ENCODE results near the gene AUH.

Gene AUH

GRCh38 chr9:91220491-91221135 is 141.1 kb downstream of the AUH start:
- TF ChIP-seq CTBP1 (IDR thresholded peaks at IDR 0.05; ENCODE audit: borderline replicate concordance), result no peak
- no peak for TF ChIP-seq TARDBP (IDR thresholded peaks at IDR 0.05)
- TF ChIP-seq SUZ12 (IDR thresholded peaks at IDR 0.05), result no peak
- no peak for TF ChIP-seq FOXM1 (IDR thresholded peaks at IDR 0.05; ENCODE audit: borderline replicate concordance)
- no peak for TF ChIP-seq ARNT (IDR thresholded peaks at IDR 0.05)
- no peak for TF ChIP-seq BHLHE40 (IDR thresholded peaks at IDR 0.05; ENCODE audit: borderline replicate concordance)
- no peak for TF ChIP-seq HDGF (IDR thresholded peaks at IDR 0.05; ENCODE audit: borderline replicate concordance)
- TF ChIP-seq FOXA1 (IDR thresholded peaks at IDR 0.05), result no peak
- no peak for TF ChIP-seq NFRKB (IDR thresholded peaks at IDR 0.05)
- TF ChIP-seq ELF4 (IDR thresholded peaks at IDR 0.05), result no peak
- TF ChIP-seq LEF1 (IDR thresholded peaks at IDR 0.05; ENCODE audit: borderline replicate concordance), result no peak
- no peak for TF ChIP-seq SP1 (IDR thresholded peaks at IDR 0.05)
- TF ChIP-seq L3MBTL2 (conservative IDR thresholded peaks at IDR 0.05), result no peak
- no peak for TF ChIP-seq PKNOX1 (IDR thresholded peaks at IDR 0.05)
- no peak for TF ChIP-seq ZNF384 (IDR thresholded peaks at IDR 0.05)
- TF ChIP-seq FOXK2 (IDR thresholded peaks at IDR 0.05), result no peak
- POLR2A ChIA-PET, result no interaction called here
- no peak for DNase-seq (ENCODE audit: extremely low spot score)
- CTCF ChIA-PET, result no interaction called here

GRCh38 chr9:91220021-91220420 is 141.7 kb downstream of the AUH start:
- DNase-seq (ENCODE audit: extremely low spot score), result no peak
- no peak for TF ChIP-seq HDGF (IDR thresholded peaks at IDR 0.05; ENCODE audit: borderline replicate concordance)
- no peak for TF ChIP-seq FOXA1 (IDR thresholded peaks at IDR 0.05)
- TF ChIP-seq L3MBTL2 (conservative IDR thresholded peaks at IDR 0.05), result no peak
- TF ChIP-seq ARNT (IDR thresholded peaks at IDR 0.05), result no peak
- no peak for TF ChIP-seq FOXK2 (IDR thresholded peaks at IDR 0.05)
- TF ChIP-seq TARDBP (IDR thresholded peaks at IDR 0.05), result no peak
- no peak for TF ChIP-seq BHLHE40 (IDR thresholded peaks at IDR 0.05; ENCODE audit: borderline replicate concordance)
- no peak for TF ChIP-seq SUZ12 (IDR thresholded peaks at IDR 0.05)
- TF ChIP-seq ELF4 (IDR thresholded peaks at IDR 0.05), result no peak
- no peak for TF ChIP-seq FOXM1 (IDR thresholded peaks at IDR 0.05; ENCODE audit: borderline replicate concordance)
- CTCF ChIA-PET, result no interaction called here
- POLR2A ChIA-PET, result no interaction called here

GRCh38 chr9:91219557-91219956 is 142.2 kb downstream of the AUH start:
- TF ChIP-seq LEF1 (IDR thresholded peaks at IDR 0.05; ENCODE audit: borderline replicate concordance) (no peak), ELF4 (IDR thresholded peaks at IDR 0.05) (no peak)
- ChIA-PET POLR2A (no interaction called here), CTCF (no interaction called here)
- no peak for DNase-seq (ENCODE audit: extremely low spot score)

- ChIA-PET POLR2A (no interaction called here), CTCF (no interaction called here)
- no peak for DNase-seq (ENCODE audit: extremely low spot score)
- no peak for TF ChIP-seq TARDBP (IDR thresholded peaks at IDR 0.05)
- TF ChIP-seq HDGF (IDR thresholded peaks at IDR 0.05; ENCODE audit: borderline replicate concordance), result no peak
- no peak for TF ChIP-seq BHLHE40 (IDR thresholded peaks at IDR 0.05; ENCODE audit: borderline replicate concordance)
- no peak for TF ChIP-seq L3MBTL2 (conservative IDR thresholded peaks at IDR 0.05)
- no peak for TF ChIP-seq NFRKB (IDR thresholded peaks at IDR 0.05)
- no peak for TF ChIP-seq ZNF384 (IDR thresholded peaks at IDR 0.05)
- TF ChIP-seq FOXK2 (IDR thresholded peaks at IDR 0.05), result no peak
- no peak for TF ChIP-seq LEF1 (IDR thresholded peaks at IDR 0.05; ENCODE audit: borderline replicate concordance)
Measured at GRCh38 chr9:91217388-91217787, 144.3 kb downstream of the AUH start.

GRCh38 chr9:91214867-91215266 is 146.9 kb downstream of the AUH start:
- TF ChIP-seq TARDBP (IDR thresholded peaks at IDR 0.05) (no peak), LEF1 (IDR thresholded peaks at IDR 0.05; ENCODE audit: borderline replicate concordance) (no peak), PKNOX1 (IDR thresholded peaks at IDR 0.05) (0 out of 2 replicates have a peak, but pooled peaks have one; percentile 37), CTBP1 (IDR thresholded peaks at IDR 0.05; ENCODE audit: borderline replicate concordance) (no peak), FOXA1 (IDR thresholded peaks at IDR 0.05) (no peak), ZNF384 (IDR thresholded peaks at IDR 0.05) (no peak), HDGF (IDR thresholded peaks at IDR 0.05; ENCODE audit: borderline replicate concordance) (no peak)
- ChIA-PET POLR2A (no interaction called here), CTCF (no interaction called here)
- no peak for DNase-seq (ENCODE audit: extremely low spot score)

- ChIA-PET CTCF (no interaction called here), POLR2A (no interaction called here)
- TF ChIP-seq LEF1 (IDR thresholded peaks at IDR 0.05; ENCODE audit: borderline replicate concordance), result no peak
- no peak for TF ChIP-seq ARNT (IDR thresholded peaks at IDR 0.05)
- no peak for TF ChIP-seq TARDBP (IDR thresholded peaks at IDR 0.05)
- no peak for DNase-seq (ENCODE audit: extremely low spot score)
Measured at GRCh38 chr9:91214086-91214485, 147.6 kb downstream of the AUH start.

GRCh38 chr9:91212596-91213243 is 149.0 kb downstream of the AUH start:
- no peak for TF ChIP-seq HDGF (IDR thresholded peaks at IDR 0.05; ENCODE audit: borderline replicate concordance)
- no peak for TF ChIP-seq ARNT (IDR thresholded peaks at IDR 0.05)
- no peak for TF ChIP-seq BHLHE40 (IDR thresholded peaks at IDR 0.05; ENCODE audit: borderline replicate concordance)
- TF ChIP-seq CTBP1 (IDR thresholded peaks at IDR 0.05; ENCODE audit: borderline replicate concordance), result no peak
- no peak for TF ChIP-seq NFRKB (IDR thresholded peaks at IDR 0.05)
- POLR2A ChIA-PET, result interaction anchor here (0.6 kb wide), 1 partner anchor 19 kb away, joined by 3 read pairs; no protein-coding TSS in a partner anchor
- CTCF ChIA-PET, result no interaction called here
- DNase-seq (ENCODE audit: extremely low spot score), result no peak

Measured in HEK293T (cell line).